Left lung (tissue), 10 donors: ENCODE measurements around the gene TLR6. TPM values are rescaled to one million over a fixed set of nuclear protein-coding genes. Genes with fewer than 3 reads are reported as not detected.
A peak's percentile ranks its signal among the peaks of the same experiment; 100 is the strongest.

ENCODE experiments used
- ATAC-seq: fragments of 200-7000 bp; cut with Tn5 transposase; one replicate; pipeline ENCODE4 v1.9.1; 2020; ENCODE audit warnings: moderate library complexity
- DNase-seq, 4 donors: peaks; one replicate each; pipeline ENCODE4 v3.0.0-alpha.2; 2013 to 2020
- H3K27ac ChIP-seq, 2 donors: fragments of 200-600 bp; sonication (generic) in 1 of 2; one replicate each; pipeline versions ENCODE4 v1.5.0 to v1.8.0; 2020 to 2021
- H3K27me3 ChIP-seq, 2 donors: fragments of 200-600 bp; sonication (generic) in 1 of 2; one replicate each; pipeline versions ENCODE4 v1.5.0 to v1.8.0; 2020 to 2021
- H3K36me3 ChIP-seq, 2 donors: fragments of 200-600 bp; sonication (generic) in 1 of 2; one replicate each; pipeline versions ENCODE4 v1.5.0 to v1.8.0; 2020 to 2021
- H3K4me1 ChIP-seq, 2 donors: fragments of 200-600 bp; one replicate each; pipeline ENCODE4 v1.8.0; 2021
- H3K4me3 ChIP-seq, 2 donors: fragments of 200-600 bp; sonication (generic) in 1 of 2; one replicate each; pipeline versions ENCODE4 v1.5.0 to v1.8.0; 2020 to 2021; ENCODE audit warnings: mild to moderate bottlenecking in 1 of 2
- H3K9me3 ChIP-seq, 2 donors: fragments of 200-600 bp; sonication (generic) in 1 of 2; one replicate each; pipeline versions ENCODE4 v1.5.0 to v1.8.0; 2020 to 2021
- CTCF ChIP-seq, 2 donors: fragments of 200-600 bp; sonication (generic) in 1 of 2; IDR thresholded peaks; one replicate each; pipeline versions ENCODE4 v1.5.0 to v1.8.0; 2021; ENCODE audit warnings: antibody characterized with exemption in 2 of 2
- intact Hi-C, 2 donors: fragments of 100-400 bp; cut with DNase I; formaldehyde crosslinking; loops; one replicate each; pipeline versions ENCODE4 v1.11.2 to v1.14.2; 2022
- polyA plus RNA-seq, 6 donors: library from polyadenylated mRNA; unstranded; fragments of 120-200 nt; gene quantifications; one replicate each; pipeline ENCODE4 v1.2.1, GENCODE V29; 2013; ENCODE audit not compliant: insufficient read length in 6 of 6
- total RNA-seq, 2 donors: library from RNA; stranded (reverse); fragmentation: NEBNext Ultra II Directional; extraction: Animal tissue kit (Norgen Biotek cat#: 25700); gene quantifications; one replicate each; pipeline ENCODE4 v1.2.1, GENCODE V29; 2021
- donor health status: DM: no; HTN: yes; CAD: no.
- donor health status: DM: no; HTN: no; CAD: no.

Gene TLR6
- total and polyA plus RNA-seq, 8 donors: 0.96 to 18.1 (median 1.5) TPM

GRCh38 chr4:38856046-38856445 is 571 bp downstream of the TLR6 start:
- intact Hi-C loops: no loop called here
- Histone ChIP-seq H3K27ac (peak overlapping the region; percentile 74 to 97), H3K36me3 (no peaks in the 10 kb centered on the region), H3K27me3 (no peaks in the 10 kb centered on the region), H3K4me3 (peak overlapping the region in 1 of 2 donors; percentile 43), H3K9me3 (peaks cover 0 to 3% of the 10 kb centered on the region in 2 donors), H3K4me1 (peaks cover 9 to 51% of the 10 kb centered on the region in 2 donors)
- ATAC-seq (peak; percentile 33), DNase-seq (no peak)
- no peak for TF ChIP-seq CTCF (IDR thresholded peaks at IDR 0.05)

- intact Hi-C loops: no loop called here
- Histone ChIP-seq H3K27ac (peak overlapping the region; percentile 74 to 97), H3K4me1 (peaks cover 9 to 48% of the 10 kb centered on the region in 2 donors), H3K36me3 (no peaks in the 10 kb centered on the region), H3K4me3 (peak overlapping the region in 1 of 2 donors; percentile 43), H3K27me3 (no peaks in the 10 kb centered on the region), H3K9me3 (peaks cover 0 to 3% of the 10 kb centered on the region in 2 donors)
- no peak for TF ChIP-seq CTCF (IDR thresholded peaks at IDR 0.05)
- ATAC-seq: no peak
- no peak for DNase-seq
Observed at GRCh38 chr4:38855466-38855865, 1.2 kb downstream of the TLR6 start.

- intact Hi-C loops: no loop called here
- TF ChIP-seq CTCF (IDR thresholded peaks at IDR 0.05): no peak
- peak; percentile 76 for ATAC-seq
Observed at GRCh38 chr4:38846015-38846414, 10.6 kb downstream of the TLR6 start.

GRCh38 chr4:38842994-38843393 is 13.6 kb downstream of the TLR6 start:
- intact Hi-C loops: no loop called here
- DNase-seq (no peak), ATAC-seq (no peak)
- Histone ChIP-seq H3K4me1 (peaks cover 0 to 13% of the 10 kb centered on the region in 2 donors), H3K4me3 (no peak overlapping the region), H3K9me3 (no peaks in the 10 kb centered on the region), H3K27ac (no peak overlapping the region), H3K36me3 (peaks cover 0 to 3% of the 10 kb centered on the region in 2 donors), H3K27me3 (no peaks in the 10 kb centered on the region)
- TF ChIP-seq CTCF (IDR thresholded peaks at IDR 0.05): no peak

More at GRCh38 chr4:38846015-38846414, 10.6 kb downstream of the TLR6 start:
- Histone ChIP-seq H3K9me3 (peaks cover 0 to 2% of the 10 kb centered on the region in 2 donors), H3K27me3 (no peaks in the 10 kb centered on the region), H3K27ac (no peak overlapping the region), H3K36me3 (peaks cover 0 to 3% of the 10 kb centered on the region in 2 donors), H3K4me1 (peaks cover 0 to 13% of the 10 kb centered on the region in 2 donors), H3K4me3 (no peak overlapping the region)
- DNase-seq: no peak

GRCh38 chr4:38837849-38838248 is 18.8 kb downstream of the TLR6 start:
- H3K9me3 ChIP-seq: peaks cover 0 to 26% of the 10 kb centered on the region in 2 donors
- H3K36me3 ChIP-seq: no peaks in the 10 kb centered on the region
- DNase-seq: no peak
- H3K27ac ChIP-seq: no peak overlapping the region
- intact Hi-C loops: no loop called here
- no peak for TF ChIP-seq CTCF (IDR thresholded peaks at IDR 0.05)
- ATAC-seq: no peak
- no peak overlapping the region for H3K4me3 ChIP-seq
- peaks cover 0 to under 1% of the 10 kb centered on the region in 2 donors for H3K4me1 ChIP-seq
- no peaks in the 10 kb centered on the region for H3K27me3 ChIP-seq
